Activated CD8-positive, alpha-beta memory T cell treated with anti-CD3 and anti-CD28 coated beads, Interleukin-2, amount 10 ng/mL, durations not matched to agents 7 days and 5 days (primary cell): ENCODE data around the gene MTUS2. TPM values are rescaled to one million over a fixed set of nuclear protein-coding genes. Genes with fewer than 3 reads are reported as not detected.
"Not testable (repeated sequence)": the region's sequence is repeated elsewhere in the genome, so short reads cannot be mapped to it uniquely, and the experiment has no call there.

Source experiments
- ATAC-seq: fragments of 150-1000 bp; cut with Tn5 transposase; one replicate; pipeline ENCODE4 v1.10.0; 2021; ENCODE audit warnings: moderate library complexity
- CTCF ChIA-PET: fragments of 350-600 bp; sonication (Branson Sonifier 250); formaldehyde crosslinking; loops from one replicate; lab custom pipeline; 2021; ENCODE audit warnings: antibody characterized with exemption; lab: Charles Lee
- DNase-seq: peaks from one replicate; pipeline ENCODE4 v3.0.0-alpha.2; 2020
- H3K27ac Mint-ChIP-seq: one replicate; pipeline ENCODE4 v1.8.0; 2021; ENCODE audit warnings: mild to moderate bottlenecking, mixed read lengths
- H3K27me3 Mint-ChIP-seq: one replicate; pipeline ENCODE4 v1.8.0; 2021; ENCODE audit warnings: mixed read lengths
- H3K36me3 Mint-ChIP-seq: one replicate; pipeline ENCODE4 v1.8.0; 2021; ENCODE audit warnings: mild to moderate bottlenecking, mixed read lengths
- H3K4me1 Mint-ChIP-seq: one replicate; pipeline ENCODE4 v1.8.0; 2021; ENCODE audit warnings: mixed read lengths
- H3K4me3 Mint-ChIP-seq: one replicate; pipeline ENCODE4 v1.8.0; 2021; ENCODE audit warnings: mild to moderate bottlenecking, moderate library complexity, mixed read lengths
- H3K9me3 Mint-ChIP-seq: one replicate; pipeline ENCODE4 v1.8.0; 2022; ENCODE audit warnings: low read depth, mixed read lengths
- total RNA-seq, 2 experiments: library from RNA; stranded (reverse); gene quantifications; one replicate each; pipeline ENCODE4 v1.2.3, GENCODE V29; 2021

MTUS2 gene
- total RNA-seq, 2 experiments from 2014 or later, result not detected

- Mint-ChIP-seq H3K27ac (no peak overlapping the region), H3K36me3 (no peaks in the 10 kb centered on the region), H3K9me3 (no peaks in the 10 kb centered on the region), H3K4me3 (no peak overlapping the region), H3K27me3 (no peaks in the 10 kb centered on the region), H3K4me1 (no peaks in the 10 kb centered on the region)
- CTCF ChIA-PET, result no interaction called here
- ATAC-seq, result no peak
- DNase-seq, result no peak
Observed at GRCh38 chr13:28984825-28985224, 164.7 kb downstream of the MTUS2 start.

GRCh38 chr13:28990378-28990777, 170.2 kb downstream of the MTUS2 start:
- H3K4me1 Mint-ChIP-seq, H3K9me3 Mint-ChIP-seq, H3K36me3 Mint-ChIP-seq, H3K27me3 Mint-ChIP-seq, ATAC-seq, H3K4me3 Mint-ChIP-seq, DNase-seq, CTCF ChIA-PET, H3K27ac Mint-ChIP-seq: not testable (repeated sequence)

- no peak for DNase-seq
- CTCF ChIA-PET, result no interaction called here
- ATAC-seq, result no peak
- Mint-ChIP-seq H3K27me3 (no peaks in the 10 kb centered on the region), H3K4me3 (no peak overlapping the region), H3K27ac (no peak overlapping the region), H3K36me3 (no peaks in the 10 kb centered on the region), H3K4me1 (no peaks in the 10 kb centered on the region), H3K9me3 (peaks cover 9% of the 10 kb centered on the region)
Observed at GRCh38 chr13:28991764-28992163, 171.6 kb downstream of the MTUS2 start.

GRCh38 chr13:29000826-29001225, 180.7 kb downstream of the MTUS2 start:
- peaks cover 3% of the 10 kb centered on the region for H3K9me3 Mint-ChIP-seq
- ATAC-seq, result no peak
- H3K27me3 Mint-ChIP-seq, result no peaks in the 10 kb centered on the region

GRCh38 chr13:29005035-29005762, 185.1 kb downstream of the MTUS2 start:
- Mint-ChIP-seq H3K4me1 (no peaks in the 10 kb centered on the region), H3K36me3 (no peaks in the 10 kb centered on the region), H3K9me3 (peaks cover 4% of the 10 kb centered on the region), H3K27me3 (no peaks in the 10 kb centered on the region), H3K27ac (no peak overlapping the region), H3K4me3 (no peak overlapping the region)
- ATAC-seq (no peak), DNase-seq (no peak)
- CTCF ChIA-PET, result no interaction called here

More at GRCh38 chr13:29000826-29001225, 180.7 kb downstream of the MTUS2 start:
- H3K27ac Mint-ChIP-seq, result no peak overlapping the region
- CTCF ChIA-PET, result no interaction called here
- no peak overlapping the region for H3K4me3 Mint-ChIP-seq
- no peak for DNase-seq
- H3K36me3 Mint-ChIP-seq, result no peaks in the 10 kb centered on the region
- no peaks in the 10 kb centered on the region for H3K4me1 Mint-ChIP-seq

- DNase-seq (no peak), ATAC-seq (no peak)
- H3K9me3 Mint-ChIP-seq, result peaks cover 2% of the 10 kb centered on the region
- no peaks in the 10 kb centered on the region for H3K36me3 Mint-ChIP-seq
- CTCF ChIA-PET, result no interaction called here
- no peaks in the 10 kb centered on the region for H3K27me3 Mint-ChIP-seq
- H3K4me3 Mint-ChIP-seq, result no peak overlapping the region
- no peaks in the 10 kb centered on the region for H3K4me1 Mint-ChIP-seq
- H3K27ac Mint-ChIP-seq, result no peak overlapping the region
Observed at GRCh38 chr13:29005763-29006120, 185.6 kb downstream of the MTUS2 start.

GRCh38 chr13:29006359-29006850, 186.3 kb downstream of the MTUS2 start:
- Mint-ChIP-seq H3K27me3 (no peaks in the 10 kb centered on the region), H3K9me3 (peaks cover 2% of the 10 kb centered on the region), H3K36me3 (no peaks in the 10 kb centered on the region), H3K27ac (no peak overlapping the region), H3K4me3 (no peak overlapping the region), H3K4me1 (no peaks in the 10 kb centered on the region)
- CTCF ChIA-PET, result no interaction called here
- DNase-seq (no peak), ATAC-seq (no peak)

- Mint-ChIP-seq H3K36me3 (no peaks in the 10 kb centered on the region), H3K4me3 (no peak overlapping the region), H3K27ac (no peak overlapping the region), H3K4me1 (no peaks in the 10 kb centered on the region), H3K9me3 (peaks cover 2% of the 10 kb centered on the region), H3K27me3 (no peaks in the 10 kb centered on the region)
- DNase-seq, result no peak
- CTCF ChIA-PET, result no interaction called here
- no peak for ATAC-seq
Observed at GRCh38 chr13:29008296-29008695, 188.2 kb downstream of the MTUS2 start.

- Mint-ChIP-seq H3K36me3 (no peaks in the 10 kb centered on the region), H3K9me3 (no peaks in the 10 kb centered on the region), H3K4me1 (peaks cover 5% of the 10 kb centered on the region), H3K27ac (no peak overlapping the region), H3K27me3 (no peaks in the 10 kb centered on the region), H3K4me3 (no peak overlapping the region)
- CTCF ChIA-PET, result no interaction called here
- no peak for ATAC-seq
- no peak for DNase-seq
Observed at GRCh38 chr13:29020314-29020713, 200.2 kb downstream of the MTUS2 start.

GRCh38 chr13:29021311-29021710, 201.2 kb downstream of the MTUS2 start:
- DNase-seq, result no peak
- Mint-ChIP-seq H3K4me3 (no peak overlapping the region), H3K9me3 (peaks cover 3% of the 10 kb centered on the region), H3K27me3 (no peaks in the 10 kb centered on the region), H3K36me3 (no peaks in the 10 kb centered on the region), H3K27ac (no peak overlapping the region), H3K4me1 (peaks cover 5% of the 10 kb centered on the region)
- CTCF ChIA-PET, result no interaction called here
- no peak for ATAC-seq

GRCh38 chr13:29021717-29022116, 201.6 kb downstream of the MTUS2 start:
- H3K4me1 Mint-ChIP-seq, result peaks cover 5% of the 10 kb centered on the region
- no peak for DNase-seq
- CTCF ChIA-PET, result no interaction called here
- no peak overlapping the region for H3K27ac Mint-ChIP-seq
- H3K36me3 Mint-ChIP-seq, result no peaks in the 10 kb centered on the region
- H3K4me3 Mint-ChIP-seq, result no peak overlapping the region
- H3K27me3 Mint-ChIP-seq, result no peaks in the 10 kb centered on the region
- H3K9me3 Mint-ChIP-seq, result peaks cover 5% of the 10 kb centered on the region
- no peak for ATAC-seq

GRCh38 chr13:29022410-29022809, 202.3 kb downstream of the MTUS2 start:
- ATAC-seq, result no peak
- CTCF ChIA-PET, result no interaction called here

GRCh38 chr13:29022968-29023367, 202.8 kb downstream of the MTUS2 start:
- Mint-ChIP-seq H3K27me3 (no peaks in the 10 kb centered on the region), H3K4me1 (peaks cover 5% of the 10 kb centered on the region), H3K4me3 (no peak overlapping the region), H3K36me3 (no peaks in the 10 kb centered on the region), H3K27ac (no peak overlapping the region), H3K9me3 (peaks cover 5% of the 10 kb centered on the region)
- ATAC-seq (no peak), DNase-seq (no peak)
- CTCF ChIA-PET, result no interaction called here

More at GRCh38 chr13:29022410-29022809, 202.3 kb downstream of the MTUS2 start:
- Mint-ChIP-seq H3K4me3 (no peak overlapping the region), H3K9me3 (peaks cover 5% of the 10 kb centered on the region), H3K27me3 (no peaks in the 10 kb centered on the region), H3K4me1 (peaks cover 5% of the 10 kb centered on the region), H3K36me3 (no peaks in the 10 kb centered on the region), H3K27ac (no peak overlapping the region)
- DNase-seq, result no peak

- Mint-ChIP-seq H3K36me3 (no peaks in the 10 kb centered on the region), H3K27me3 (no peaks in the 10 kb centered on the region), H3K9me3 (peaks cover 5% of the 10 kb centered on the region), H3K4me1 (peaks cover 5% of the 10 kb centered on the region), H3K27ac (no peak overlapping the region), H3K4me3 (no peak overlapping the region)
- CTCF ChIA-PET, result no interaction called here
- ATAC-seq (no peak), DNase-seq (no peak)
Observed at GRCh38 chr13:29024783-29025182, 204.6 kb downstream of the MTUS2 start.
